H7 (cell line): ENCODE results near the gene SLC30A1. TPM values are rescaled to one million over a fixed set of nuclear protein-coding genes. Genes with fewer than 3 reads are reported as not detected.
A peak's percentile ranks its signal among the peaks of the same experiment; 100 is the strongest.

Source experiments
- DNase-seq: peaks from one replicate; pipeline ENCODE4 v3.0.0; 2012
- H3K27me3 ChIP-seq: 2 replicates; pipeline ENCODE4 v1.6.0; 2011; ENCODE audit warnings: mild to moderate bottlenecking, low read length; ENCODE audit not compliant: control insufficient read depth, insufficient read depth
- H3K36me3 ChIP-seq: replicated peaks from 2 replicates; pipeline ENCODE4 v1.5.1; 2011; ENCODE audit warnings: low read length; ENCODE audit not compliant: control insufficient read depth, insufficient read depth
- H3K4me3 ChIP-seq: 2 replicates; pipeline ENCODE4 v1.5.1; 2011; ENCODE audit warnings: low read depth, mild to moderate bottlenecking, control low read depth, low read length, moderate library complexity; ENCODE audit not compliant: insufficient read depth
- total RNA-seq: library from RNA; depleted of rRNA; stranded (reverse); fragments of >200 nt; shearing (Covaris generic); gene quantifications from 2 replicates; pipeline ENCODE4 v1.2.3, GENCODE V29; 2014

The SLC30A1 gene
- total RNA-seq, 1 experiment from 2014 or later, result 9.1 TPM

DNA sequence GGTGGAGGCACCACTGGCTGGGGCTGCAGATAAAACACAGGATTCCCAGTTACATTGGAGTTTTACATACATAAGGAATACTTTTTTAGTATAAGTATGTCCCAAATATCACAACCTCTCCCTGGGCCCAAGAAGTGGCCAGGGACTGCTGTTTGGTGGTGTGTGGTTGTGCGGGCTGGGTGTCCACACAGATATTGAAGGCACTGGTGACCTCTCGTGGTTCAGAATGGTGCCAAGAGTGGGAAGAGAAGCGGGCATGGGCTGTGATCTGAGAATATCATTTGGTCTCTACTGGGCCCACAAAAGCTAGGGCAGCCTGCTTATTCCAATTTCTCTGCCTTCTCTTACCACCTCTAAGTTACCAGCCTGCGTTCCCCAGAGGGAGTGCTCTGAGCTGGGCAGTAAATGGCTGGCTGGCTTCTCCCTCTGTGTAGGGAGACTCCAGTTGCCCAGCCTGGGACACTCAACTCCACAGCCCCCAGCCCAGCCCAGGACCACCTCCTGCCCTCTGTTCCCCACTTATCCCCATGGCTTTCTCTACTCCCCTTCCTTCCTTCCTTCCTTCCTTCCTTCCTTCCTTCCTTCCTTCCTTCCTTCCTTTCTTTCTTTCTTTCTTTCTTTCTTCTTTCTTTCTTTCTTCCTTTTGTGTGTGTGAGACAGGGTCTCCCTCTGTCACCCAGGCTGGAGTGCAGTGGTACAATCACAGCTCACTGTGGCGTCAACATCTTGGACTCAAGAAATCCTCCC is 44.2 kb downstream of the SLC30A1 start:
- no peak overlapping the region for H3K4me3 ChIP-seq
- H3K36me3 ChIP-seq, result no peaks in the 10 kb centered on the region
- DNase-seq, result peak; percentile 20
- no peaks in the 10 kb centered on the region; the same call in none of the 2 replicates for H3K27me3 ChIP-seq

DNA sequence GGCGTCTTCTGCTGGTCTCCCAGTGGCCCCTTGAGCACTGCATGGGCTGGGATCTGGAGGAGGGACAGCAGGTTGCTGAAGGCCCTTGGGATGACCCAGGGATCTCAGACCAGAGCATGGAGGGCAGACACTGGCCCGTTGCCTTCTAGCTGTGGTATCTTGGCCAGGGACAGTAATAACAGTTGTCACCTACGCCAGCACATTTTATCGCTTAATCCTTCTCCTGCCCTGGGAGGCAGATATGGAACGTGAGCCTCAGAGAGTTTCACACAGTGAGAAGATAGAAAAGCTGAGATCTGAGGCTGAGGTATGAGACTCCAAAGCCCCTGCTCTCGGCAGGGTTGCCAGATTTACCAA is 46.9 kb downstream of the SLC30A1 start:
- DNase-seq, result no peak
- H3K4me3 ChIP-seq, result no peak overlapping the region
- H3K36me3 ChIP-seq, result no peaks in the 10 kb centered on the region
- no peaks in the 10 kb centered on the region; the same call in none of the 2 replicates for H3K27me3 ChIP-seq

DNA sequence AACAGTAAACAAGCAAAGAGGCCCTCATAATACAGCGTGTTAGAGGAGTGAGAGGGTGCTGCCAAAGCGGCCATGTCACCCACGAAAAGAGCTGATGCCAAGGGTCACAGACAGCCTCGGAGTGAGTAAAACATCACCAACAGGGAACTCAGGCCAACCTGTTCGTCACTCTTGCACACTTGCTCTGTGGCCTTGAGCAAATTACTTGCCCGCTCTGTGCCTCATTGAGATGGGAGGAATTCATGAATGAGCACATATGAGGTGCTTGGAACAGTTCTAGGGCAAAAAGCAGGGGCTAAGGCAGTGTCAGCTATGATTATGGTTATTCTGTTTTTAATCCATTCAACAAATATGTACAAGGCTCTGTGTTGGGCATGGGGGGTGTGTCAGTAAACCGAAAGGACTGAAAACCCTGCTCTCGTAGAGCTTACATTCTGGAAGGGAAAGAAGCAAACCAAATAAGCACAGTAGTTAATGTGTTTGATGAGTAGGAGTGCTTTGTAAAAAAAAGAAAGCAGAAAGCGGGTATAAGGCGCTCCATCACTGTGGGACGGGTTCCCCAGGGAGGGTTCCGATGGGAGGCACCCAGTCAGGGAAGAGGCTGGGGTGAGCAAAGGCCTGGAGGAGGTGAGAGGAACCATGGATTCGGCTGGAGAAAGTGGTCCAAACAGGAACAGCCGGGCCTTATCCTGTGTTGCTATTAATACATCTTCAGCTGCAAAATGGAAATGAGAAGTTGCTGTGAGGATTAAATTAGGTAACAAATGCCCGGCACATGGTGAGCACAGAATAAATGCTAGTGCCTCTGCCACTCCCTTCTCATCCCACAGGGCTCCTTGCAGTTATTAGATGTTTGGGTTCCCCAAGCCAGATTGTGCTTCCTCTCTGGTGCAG is 47.5 kb downstream of the SLC30A1 start:
- Histone ChIP-seq H3K36me3 (no peaks in the 10 kb centered on the region), H3K4me3 (no peak overlapping the region), H3K27me3 (no peaks in the 10 kb centered on the region; the same call in none of the 2 replicates)
- DNase-seq, result no peak

DNA sequence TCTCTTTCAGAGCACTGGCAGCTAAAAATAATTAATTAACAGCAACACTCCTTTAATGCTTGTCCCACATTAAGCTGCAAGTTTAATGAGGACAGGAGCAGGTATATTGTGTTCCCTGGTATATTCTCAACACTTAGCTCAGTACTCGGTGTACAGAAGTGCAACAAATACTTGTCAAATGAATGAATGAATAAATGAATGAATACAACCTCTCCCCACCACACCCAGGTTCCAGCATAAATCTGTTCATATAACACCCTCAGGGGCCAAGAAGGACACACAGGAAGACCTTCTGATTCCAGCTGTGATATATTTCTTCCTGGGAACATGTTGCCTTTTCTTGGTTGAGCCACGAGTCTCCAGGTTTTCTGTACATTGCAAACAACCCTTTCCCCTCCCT is 48.9 kb downstream of the SLC30A1 start:
- no peaks in the 10 kb centered on the region; the same call in none of the 2 replicates for H3K27me3 ChIP-seq
- no peaks in the 10 kb centered on the region for H3K36me3 ChIP-seq
- DNase-seq, result no peak
- no peak overlapping the region for H3K4me3 ChIP-seq

DNA sequence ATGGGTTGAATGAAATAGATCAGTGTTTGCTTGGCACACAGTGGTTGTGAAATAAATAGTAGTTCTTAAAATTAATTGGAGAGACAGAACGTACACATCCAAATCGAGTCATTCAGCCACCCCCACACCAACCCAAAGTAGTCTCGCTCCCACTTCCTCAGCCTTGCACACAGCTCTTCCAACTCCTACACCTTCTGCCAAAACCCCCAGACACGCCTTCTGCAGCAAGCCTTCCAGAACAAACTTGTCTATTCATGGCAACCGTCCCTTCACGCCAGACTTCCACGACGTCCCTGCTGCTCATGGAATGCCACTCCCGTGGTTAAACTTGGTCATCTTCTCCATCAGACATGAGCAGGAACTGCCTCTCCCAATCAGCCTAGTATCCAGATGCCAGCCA is 49.5 kb downstream of the SLC30A1 start:
- no peaks in the 10 kb centered on the region; the same call in none of the 2 replicates for H3K27me3 ChIP-seq
- no peak overlapping the region for H3K4me3 ChIP-seq
- no peaks in the 10 kb centered on the region for H3K36me3 ChIP-seq
- no peak for DNase-seq

DNA sequence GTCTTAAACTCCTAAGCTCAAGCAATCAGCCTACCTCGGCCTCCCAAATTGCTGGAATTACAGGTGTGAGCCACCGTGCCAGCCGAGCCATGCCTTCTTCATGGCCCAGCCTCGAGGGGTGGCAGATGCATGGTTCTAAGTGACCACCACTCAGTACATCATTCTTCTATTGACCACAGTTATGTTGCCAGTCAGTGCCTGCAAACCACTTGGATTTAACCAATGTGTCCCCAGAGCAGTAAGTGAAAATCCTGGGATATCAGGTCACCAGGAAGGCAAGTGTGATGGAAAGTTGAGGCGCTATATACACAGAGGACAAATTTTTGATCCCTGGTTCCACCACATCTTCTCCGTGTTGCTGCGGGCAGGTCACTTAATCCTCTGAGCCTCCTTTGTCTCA is 50.0 kb downstream of the SLC30A1 start:
- Histone ChIP-seq H3K36me3 (no peaks in the 10 kb centered on the region), H3K4me3 (no peak overlapping the region), H3K27me3 (no peaks in the 10 kb centered on the region; the same call in none of the 2 replicates)
- DNase-seq, result no peak

DNA sequence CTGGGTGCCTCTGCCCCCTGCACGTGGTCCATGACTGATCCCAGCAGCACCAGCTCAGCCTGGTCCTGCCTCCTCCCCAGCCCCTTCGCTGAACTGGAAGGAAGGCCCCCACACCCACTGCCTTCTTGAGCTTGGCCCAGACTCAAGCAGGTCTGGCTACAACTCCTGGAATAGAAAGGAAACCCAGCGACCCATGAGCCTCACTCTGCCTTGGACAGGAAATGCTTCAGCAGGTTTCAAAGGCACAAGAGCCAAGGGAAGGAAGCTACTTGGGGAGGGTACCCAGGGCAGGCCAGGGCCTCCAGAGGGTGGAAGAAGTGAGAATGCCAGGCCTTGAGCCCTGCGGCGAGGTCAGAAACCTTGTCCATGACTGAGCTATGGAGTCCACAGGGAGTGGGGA is 51.1 kb downstream of the SLC30A1 start:
- H3K27me3 ChIP-seq, result no peaks in the 10 kb centered on the region; the same call in none of the 2 replicates
- H3K4me3 ChIP-seq, result no peak overlapping the region
- DNase-seq, result no peak
- no peaks in the 10 kb centered on the region for H3K36me3 ChIP-seq

DNA sequence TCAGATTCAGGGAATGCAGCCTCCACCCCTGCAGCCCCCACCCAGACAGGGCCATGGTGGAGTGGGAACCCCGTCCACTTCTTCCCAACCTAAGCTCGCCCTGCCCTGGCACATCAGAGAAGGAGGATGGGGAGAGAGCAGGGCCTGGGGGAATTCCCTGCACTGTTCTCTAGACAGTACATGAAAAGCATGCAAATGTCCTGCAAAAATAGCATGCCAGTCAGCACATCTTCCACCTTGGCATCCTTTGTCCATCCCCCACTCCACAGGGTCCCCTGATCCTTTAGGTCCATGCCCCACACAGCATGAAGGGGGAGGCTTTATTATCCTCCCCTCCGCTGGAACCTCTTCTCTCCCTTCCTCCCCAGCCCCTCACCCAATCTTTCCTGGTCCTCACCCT is 52.0 kb downstream of the SLC30A1 start:
- Histone ChIP-seq H3K27me3 (no peaks in the 10 kb centered on the region; the same call in 1 of the 2 replicates), H3K4me3 (no peak overlapping the region), H3K36me3 (no peaks in the 10 kb centered on the region)
- no peak for DNase-seq

DNA sequence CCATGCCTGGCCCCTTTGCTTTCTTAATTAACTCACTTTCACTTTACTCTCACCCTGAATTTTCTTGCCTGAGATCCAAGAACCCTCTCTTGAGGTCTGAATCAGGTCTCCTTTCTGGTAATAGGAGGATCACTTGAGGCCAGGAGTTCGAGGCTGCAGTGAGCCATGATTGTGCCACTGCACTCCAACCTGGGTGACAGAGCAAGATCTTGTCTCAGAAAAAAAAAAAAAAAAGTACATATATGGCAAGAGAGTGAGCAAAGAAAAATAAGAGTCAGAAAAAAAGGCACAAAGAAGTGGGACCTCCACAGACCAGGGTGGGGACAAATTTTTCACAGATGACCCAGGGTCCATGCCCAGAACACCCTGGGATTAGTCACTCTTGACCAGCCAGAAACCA is 52.9 kb downstream of the SLC30A1 start:
- H3K27me3 ChIP-seq, result no peaks in the 10 kb centered on the region; the same call in 1 of the 2 replicates
- no peak overlapping the region for H3K4me3 ChIP-seq
- no peak for DNase-seq
- H3K36me3 ChIP-seq, result no peaks in the 10 kb centered on the region

DNA sequence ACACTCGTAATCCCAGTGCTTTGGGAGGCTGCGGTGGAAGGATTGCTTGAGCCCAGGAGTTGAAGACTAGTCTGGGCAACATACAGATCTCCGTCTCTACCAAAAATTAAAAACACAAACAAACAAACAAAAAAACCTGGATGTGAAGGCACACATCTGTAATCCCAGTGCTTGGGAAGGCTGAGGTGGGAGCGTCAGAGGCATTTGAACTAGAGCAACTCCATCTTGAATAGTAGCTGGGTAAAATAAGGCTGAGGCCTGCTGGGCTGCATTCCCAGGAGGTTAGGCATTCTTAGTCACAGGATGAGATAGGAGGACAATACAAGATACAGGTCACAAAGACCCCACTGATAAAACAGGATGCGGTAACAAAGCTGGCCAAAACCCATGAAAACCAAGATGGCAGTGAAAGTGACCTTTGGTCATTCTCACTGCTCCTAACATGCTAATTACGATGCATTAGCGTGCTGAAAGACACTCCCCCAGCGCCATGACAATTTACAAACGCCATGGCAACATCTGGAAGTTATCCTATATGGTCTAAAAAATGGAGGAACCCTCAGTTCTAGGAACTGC is 53.8 kb downstream of the SLC30A1 start:
- Histone ChIP-seq H3K36me3 (no peaks in the 10 kb centered on the region), H3K4me3 (no peak overlapping the region), H3K27me3 (no peaks in the 10 kb centered on the region; the same call in 1 of the 2 replicates)
- DNase-seq, result no peak

DNA sequence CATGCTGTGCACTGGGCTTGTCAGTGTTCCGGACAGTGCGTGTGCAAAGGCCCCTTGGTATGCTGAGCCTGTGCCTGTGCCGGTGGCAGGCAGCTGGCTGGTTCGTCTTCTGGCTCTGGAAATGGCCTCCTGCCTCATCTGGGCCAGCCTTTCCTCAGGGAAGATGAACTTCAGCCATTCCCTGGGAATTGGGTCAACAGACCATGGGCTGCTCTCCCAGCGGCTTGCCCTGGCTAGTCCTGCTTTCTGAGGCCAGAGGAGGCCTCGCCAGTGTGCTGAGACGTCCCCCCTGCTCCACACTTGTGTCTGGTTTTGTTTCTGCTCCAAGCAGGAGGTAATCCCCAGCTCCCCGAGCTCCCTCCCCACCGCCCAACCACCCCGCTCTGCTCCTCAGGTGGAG is 54.4 kb downstream of the SLC30A1 start:
- Histone ChIP-seq H3K27me3 (no peaks in the 10 kb centered on the region; the same call in 1 of the 2 replicates), H3K36me3 (no peaks in the 10 kb centered on the region), H3K4me3 (no peak overlapping the region)
- no peak for DNase-seq

DNA sequence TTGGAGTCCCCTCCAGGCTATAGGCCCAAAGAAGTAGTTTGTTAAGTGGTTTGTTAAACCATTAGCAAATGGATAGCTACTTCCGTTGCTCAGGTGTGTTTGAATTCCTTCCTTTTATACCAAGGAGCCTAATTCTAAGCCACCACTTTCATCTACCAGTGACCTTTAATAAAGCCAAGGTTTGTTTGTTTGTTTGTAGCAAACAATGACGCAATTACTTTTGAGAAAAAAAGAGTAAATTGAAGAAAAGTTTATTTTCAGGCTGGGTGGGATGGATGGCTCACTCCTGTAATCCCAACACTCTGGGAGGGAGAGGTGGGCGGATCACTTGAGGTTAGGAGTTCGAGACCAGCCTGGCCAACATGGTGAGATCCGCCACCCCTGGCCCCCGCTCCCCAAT is 56.2 kb downstream of the SLC30A1 start:
- H3K27me3 ChIP-seq, result no peaks in the 10 kb centered on the region; the same call in 1 of the 2 replicates

More for the DNA sequence above, 56.2 kb downstream of the SLC30A1 start:
- no peak overlapping the region for H3K4me3 ChIP-seq
- H3K36me3 ChIP-seq, result no peaks in the 10 kb centered on the region
- DNase-seq, result no peak
